Gastrocnemius medialis (tissue), 4 donors: ENCODE measurements around the gene CELF4.

ENCODE experiments used
- CTCF ChIP-seq, 5 experiments: fragments of 450-650 bp in 3 of 5; fragments of 200-600 bp in 2 of 5; sonication (generic) in 2 of 5; IDR thresholded peaks in 4 of 5; conservative IDR thresholded peaks in 1 of 5; 1 replicate in 4 of 5; 2 replicates in 1 of 5; pipeline ENCODE4 v1.5.1; 2016 to 2019; ENCODE audit warnings: antibody characterized with exemption in 5 of 5, mild to moderate bottlenecking in 3 of 5, moderate library complexity in 3 of 5
- POLR2A ChIP-seq, 2 donors: fragments of 450-650 bp; IDR thresholded peaks; one replicate each; pipeline ENCODE4 v1.6.1; 2017; ENCODE audit warnings: antibody characterized with exemption in 2 of 2, mild to moderate bottlenecking in 2 of 2, moderate library complexity in 2 of 2

GRCh38 chr18:37298816-37299215, 266.8 kb downstream of the CELF4 start:
- TF ChIP-seq CTCF (IDR thresholded peaks at IDR 0.05 in 4 of 5, conservative IDR thresholded peaks at IDR 0.05 in 1 of 5) (no peak), POLR2A (IDR thresholded peaks at IDR 0.05) (no peak)
